ENCODE measurements around the gene KLHDC1. TPM values are rescaled to one million over a fixed set of nuclear protein-coding genes. Genes with fewer than 3 reads are reported as not detected.
"Not testable (repeated sequence)": the region's sequence is repeated elsewhere in the genome, so short reads cannot be mapped to it uniquely, and the experiment has no call there.

The KLHDC1 gene
- total and polyA plus RNA-seq, 2 experiments from 2014 or later, result 4.1 to 5.0 TPM

GRCh38 chr14:49774106-49774505 lies 81.2 kb downstream of the KLHDC1 start:
- peaks cover 48% of the 10 kb centered on the region for H3K36me3 ChIP-seq (ENCODE audit: low read depth)
- H3K9me3 ChIP-seq (ENCODE audit: low read depth), result no peaks in the 10 kb centered on the region
- peaks cover 30% of the 10 kb centered on the region for H3F3A ChIP-seq (ENCODE audit: insufficient read depth)
- no peaks in the 10 kb centered on the region for H3K9me2 ChIP-seq (ENCODE audit: insufficient read depth)
- H3K4me1 ChIP-seq (ENCODE audit: insufficient read depth), result peaks cover 20% of the 10 kb centered on the region
- no peak overlapping the region; the same call in 1 of the 2 replicates for H3K9ac ChIP-seq
- no peak for DNase-seq
- peaks cover 63% of the 10 kb centered on the region for H3K79me2 ChIP-seq (ENCODE audit: insufficient read depth)
- 0 out of 2 replicates have a peak overlapping the region, but pooled peaks have one; percentile 10 for H3K27ac ChIP-seq
- H3K27me3 ChIP-seq (replicated peaks; ENCODE audit: insufficient read depth), result no peaks in the 10 kb centered on the region
- in situ Hi-C loops (cut with MboI), result no loop called here
- no peak overlapping the region for H3K4me2 ChIP-seq (ENCODE audit: unreplicated experiment)
- 94 to 100% methylated on average over 1 of the region's 1 CpG for WGBS, 2 experiments (ENCODE audit: low coverage in 1 of 2, low lambda C conversion rate in 2 of 2, missing lambda C conversion rate in 2 of 2)
- TF ChIP-seq EZH2 (IDR thresholded peaks at IDR 0.05; ENCODE audit: insufficient read depth, poor library complexity, severe bottlenecking), result no peak
- TF ChIP-seq EZH2phosphoT487 (IDR thresholded peaks at IDR 0.05; ENCODE audit: insufficient read depth, low read depth), result no peak
- H2AFZ ChIP-seq, result no peak overlapping the region
- no peak overlapping the region for H3K4me3 ChIP-seq
- H4K20me1 ChIP-seq (ENCODE audit: insufficient read depth), result no peaks in the 10 kb centered on the region

GRCh38 chr14:49778421-49778820 lies 85.5 kb downstream of the KLHDC1 start:
- Histone ChIP-seq H3K27ac (no peak overlapping the region), H3K79me2 (ENCODE audit: insufficient read depth) (peaks cover 23% of the 10 kb centered on the region), H3K4me2 (ENCODE audit: unreplicated experiment) (no peak overlapping the region), H3K9me3 (ENCODE audit: low read depth) (no peaks in the 10 kb centered on the region), H3K4me1 (ENCODE audit: insufficient read depth) (no peaks in the 10 kb centered on the region), H4K20me1 (ENCODE audit: insufficient read depth) (no peaks in the 10 kb centered on the region), H2AFZ (no peak overlapping the region), H3F3A (ENCODE audit: insufficient read depth) (peaks cover 45% of the 10 kb centered on the region), H3K4me3 (no peak overlapping the region), H3K36me3 (ENCODE audit: low read depth) (peaks cover 69% of the 10 kb centered on the region), H3K9ac (no peak overlapping the region), H3K9me2 (ENCODE audit: insufficient read depth) (no peaks in the 10 kb centered on the region), H3K27me3 (replicated peaks; ENCODE audit: insufficient read depth) (no peaks in the 10 kb centered on the region)
- TF ChIP-seq EZH2 (IDR thresholded peaks at IDR 0.05; ENCODE audit: insufficient read depth, poor library complexity, severe bottlenecking) (no peak), EZH2phosphoT487 (IDR thresholded peaks at IDR 0.05; ENCODE audit: insufficient read depth, low read depth) (no peak)
- in situ Hi-C loops (cut with MboI), result no loop called here
- WGBS, 2 experiments (ENCODE audit: low coverage in 1 of 2, low lambda C conversion rate in 2 of 2, missing lambda C conversion rate in 2 of 2), result 80 to 96% methylated on average over 2 of the region's 2 CpGs
- no peak for DNase-seq

GRCh38 chr14:49781040-49781439 lies 88.1 kb downstream of the KLHDC1 start:
- H4K20me1 ChIP-seq (ENCODE audit: insufficient read depth); H3K27me3 ChIP-seq (replicated peaks; ENCODE audit: insufficient read depth); H3K79me2 ChIP-seq (ENCODE audit: insufficient read depth); H2AFZ ChIP-seq; H3K9me2 ChIP-seq (ENCODE audit: insufficient read depth); H3K4me3 ChIP-seq; H3K27ac ChIP-seq; H3K4me1 ChIP-seq (ENCODE audit: insufficient read depth); H3K9me3 ChIP-seq (ENCODE audit: low read depth); in situ Hi-C loops (cut with MboI); H3K4me2 ChIP-seq (ENCODE audit: unreplicated experiment); H3K9ac ChIP-seq; DNase-seq: not testable (repeated sequence)
- Histone ChIP-seq H3K36me3 (ENCODE audit: low read depth) (peaks cover 73% of the 10 kb centered on the region), H3F3A (ENCODE audit: insufficient read depth) (peaks cover 67% of the 10 kb centered on the region)
- WGBS, 2 experiments (ENCODE audit: low coverage in 1 of 2, low lambda C conversion rate in 2 of 2, missing lambda C conversion rate in 2 of 2), result 94 to 96% methylated on average over 7 of the region's 7 CpGs

- 0 out of 2 replicates have a peak, but pooled peaks cover 8% of the 10 kb centered on the region for H3K79me2 ChIP-seq (ENCODE audit: insufficient read depth)
- no peak overlapping the region for H3K9ac ChIP-seq
- H3K4me1 ChIP-seq (ENCODE audit: insufficient read depth), result no peaks in the 10 kb centered on the region
- H3K27me3 ChIP-seq (replicated peaks; ENCODE audit: insufficient read depth), result no peaks in the 10 kb centered on the region
- TF ChIP-seq EZH2phosphoT487 (IDR thresholded peaks at IDR 0.05; ENCODE audit: insufficient read depth, low read depth) (no peak), EZH2 (IDR thresholded peaks at IDR 0.05; ENCODE audit: insufficient read depth, poor library complexity, severe bottlenecking) (no peak)
- DNase-seq, result no peak
- no peaks in the 10 kb centered on the region for H3K9me2 ChIP-seq (ENCODE audit: insufficient read depth)
- 70 to 73% methylated on average over 3 of the region's 3 CpGs for WGBS, 2 experiments (ENCODE audit: low coverage in 1 of 2, low lambda C conversion rate in 2 of 2, missing lambda C conversion rate in 2 of 2)
- no peak overlapping the region for H3K4me2 ChIP-seq (ENCODE audit: unreplicated experiment)
- no peak overlapping the region for H3K4me3 ChIP-seq
- no peaks in the 10 kb centered on the region for H4K20me1 ChIP-seq (ENCODE audit: insufficient read depth)
- no peaks in the 10 kb centered on the region for H3K9me3 ChIP-seq (ENCODE audit: low read depth)
- H3K36me3 ChIP-seq (ENCODE audit: low read depth), result peaks cover 82% of the 10 kb centered on the region
- H3K27ac ChIP-seq, result no peak overlapping the region
- peaks cover 77% of the 10 kb centered on the region for H3F3A ChIP-seq (ENCODE audit: insufficient read depth)
- in situ Hi-C loops (cut with MboI), result no loop called here
- H2AFZ ChIP-seq, result no peak overlapping the region
Measured at GRCh38 chr14:49783394-49784014, 90.6 kb downstream of the KLHDC1 start.

GRCh38 chr14:49786315-49786714 lies 93.4 kb downstream of the KLHDC1 start:
- Histone ChIP-seq H3K36me3 (ENCODE audit: low read depth) (peaks cover 82% of the 10 kb centered on the region), H3K4me2 (ENCODE audit: unreplicated experiment) (no peak overlapping the region), H3K9me2 (ENCODE audit: insufficient read depth) (no peaks in the 10 kb centered on the region), H3K79me2 (ENCODE audit: insufficient read depth) (peaks cover 23% of the 10 kb centered on the region), H2AFZ (no peak overlapping the region), H3K9ac (no peak overlapping the region), H3K9me3 (ENCODE audit: low read depth) (no peaks in the 10 kb centered on the region), H3F3A (ENCODE audit: insufficient read depth) (peaks cover 69% of the 10 kb centered on the region), H3K4me1 (ENCODE audit: insufficient read depth) (no peaks in the 10 kb centered on the region), H3K27me3 (replicated peaks; ENCODE audit: insufficient read depth) (no peaks in the 10 kb centered on the region), H3K4me3 (no peak overlapping the region), H4K20me1 (ENCODE audit: insufficient read depth) (no peaks in the 10 kb centered on the region), H3K27ac (no peak overlapping the region)
- DNase-seq, result no peak
- TF ChIP-seq EZH2 (IDR thresholded peaks at IDR 0.05; ENCODE audit: insufficient read depth, poor library complexity, severe bottlenecking) (no peak), EZH2phosphoT487 (IDR thresholded peaks at IDR 0.05; ENCODE audit: insufficient read depth, low read depth) (no peak)
- 97 to 98% methylated on average over 2 of the region's 2 CpGs for WGBS, 2 experiments (ENCODE audit: low coverage in 1 of 2, low lambda C conversion rate in 2 of 2, missing lambda C conversion rate in 2 of 2)
- in situ Hi-C loops (cut with MboI), result no loop called here

All from GM23248 (cell line).